H1 (cell line): ENCODE data around the gene PGA5. TPM values are rescaled to one million over a fixed set of nuclear protein-coding genes. Genes with fewer than 3 reads are reported as not detected.

Source experiments
- CTCF ChIA-PET: fragments of 300-600 bp; sonication (Branson Sonifier 250); formaldehyde crosslinking; loops from one replicate; lab custom pipeline; 2021; ENCODE audit not compliant: partially characterized antibody; lab: Charles Lee
- POLR2A ChIA-PET: fragments of 300-600 bp; sonication (Branson Sonifier 250); formaldehyde crosslinking; loops from one replicate; lab custom pipeline; 2021; ENCODE audit warnings: inconsistent platforms; ENCODE audit not compliant: partially characterized antibody; lab: Charles Lee
- DNase-seq, 2 experiments: peaks; one replicate each; pipeline versions ENCODE4 v3.0.0 to v3.0.0-alpha.2; 2010 to 2022; ENCODE audit warnings: low spot score in 2 of 2, low read depth in 1 of 2, mixed read lengths in 1 of 2
- FAIRE-seq: peaks from 2 replicates; lab custom pipeline; 2011; peaks lifted over from hg19 to GRCh38; lab: Jason Lieb, UNC
- H2AFZ ChIP-seq: 2 replicates; pipeline ENCODE4 v1.8.1; 2012; ENCODE audit warnings: low read length, inconsistent platforms
- H2AK5ac ChIP-seq: 2 replicates; pipeline ENCODE4 v1.6.1; 2013; ENCODE audit warnings: low read depth, low read length
- H2BK120ac ChIP-seq: replicated peaks from 2 replicates; pipeline ENCODE3; 2013; ENCODE audit warnings: low read depth, low read length, inconsistent platforms
- H2BK12ac ChIP-seq: 2 replicates; pipeline ENCODE4 v1.6.1; 2013; ENCODE audit warnings: low read depth, low read length
- H2BK15ac ChIP-seq: 2 replicates; pipeline ENCODE4 v1.6.1; 2013; ENCODE audit warnings: low read length
- H2BK20ac ChIP-seq: 2 replicates; pipeline ENCODE4 v1.6.1; 2013; ENCODE audit warnings: low read length
- H2BK5ac ChIP-seq: 2 replicates; pipeline ENCODE4 v1.6.1; 2013; ENCODE audit warnings: low read depth, low read length
- H3K14ac ChIP-seq: 2 replicates; pipeline ENCODE4 v1.6.1; 2013; ENCODE audit warnings: inconsistent platforms; ENCODE audit not compliant: insufficient read length
- H3K18ac ChIP-seq: 2 replicates; pipeline ENCODE4 v1.6.1; 2013; ENCODE audit warnings: low read length; ENCODE audit errors: extremely low read depth
- H3K23ac ChIP-seq: 2 replicates; pipeline ENCODE4 v1.6.1; 2013; ENCODE audit warnings: inconsistent platforms; ENCODE audit not compliant: insufficient read length
- H3K23me2 ChIP-seq: 2 replicates; pipeline ENCODE4 v1.6.1; 2013; ENCODE audit warnings: low read depth, low read length
- H3K27ac ChIP-seq: 2 replicates; pipeline ENCODE4 v1.6.1; 2011; ENCODE audit warnings: low read depth, low read length, inconsistent platforms
- H3K27me3 ChIP-seq, 4 experiments: replicated peaks in 1 of 4; 1 replicate in 1 of 4; 2 replicates in 3 of 4; pipeline versions ENCODE4 v1.6.1 to v1.8.1; 2011 to 2013; ENCODE audit warnings: low read length in 3 of 4, mild to moderate bottlenecking in 3 of 4, inconsistent platforms in 2 of 4, mixed read lengths in 2 of 4, moderate library complexity in 1 of 4; ENCODE audit not compliant: control insufficient read depth in 3 of 4, insufficient read depth in 3 of 4; ENCODE audit errors: extremely low read depth in 1 of 4
- H3K36me3 ChIP-seq, 4 experiments: 2 replicates each; pipeline versions ENCODE4 v1.6.1 to v1.8.1; 2011 to 2013; ENCODE audit warnings: mild to moderate bottlenecking in 4 of 4, low read length in 3 of 4, moderate library complexity in 2 of 4, control low read depth in 1 of 4, inconsistent platforms in 1 of 4; ENCODE audit not compliant: insufficient read depth in 4 of 4, control insufficient read depth in 2 of 4
- H3K4ac ChIP-seq: replicated peaks from 2 replicates; pipeline ENCODE3; 2013; ENCODE audit warnings: low read length, low read depth, mixed read lengths, inconsistent platforms; ENCODE audit not compliant: insufficient read length
- H3K4me1 ChIP-seq, 4 experiments: replicated peaks in 1 of 4; 1 replicate in 1 of 4; 2 replicates in 3 of 4; pipeline versions ENCODE4 v1.6.1 to v1.8.1; 2011 to 2013; ENCODE audit warnings: low read length in 3 of 4, inconsistent platforms in 2 of 4, mixed read lengths in 1 of 4; ENCODE audit not compliant: insufficient read depth in 4 of 4, control insufficient read depth in 3 of 4
- H3K4me2 ChIP-seq, 2 experiments: 2 replicates each; pipeline versions ENCODE4 v1.6.1 to v1.8.1; 2011 to 2013; ENCODE audit warnings: low read depth in 2 of 2, low read length in 2 of 2, control low read depth in 1 of 2, inconsistent platforms in 1 of 2, mild to moderate bottlenecking in 1 of 2; ENCODE audit not compliant: insufficient read depth in 1 of 2
- H3K4me3 ChIP-seq, 4 experiments: fragments of 200-600, 300-600 bp in 1 of 4; sonication (generic), shearing (Covaris generic), sonication (Bioruptor Twin) in 1 of 4; 2 replicates each; pipeline versions ENCODE4 v1.5.1 to v1.8.1; 2011 to 2016; ENCODE audit warnings: low read length in 4 of 4, low read depth in 3 of 4, control low read depth in 2 of 4, inconsistent platforms in 2 of 4, mild to moderate bottlenecking in 2 of 4, mixed read lengths in 1 of 4, moderate library complexity in 1 of 4; ENCODE audit not compliant: insufficient read depth in 2 of 4; ENCODE audit errors: extremely low read depth in 1 of 4
- H3K56ac ChIP-seq: replicated peaks from 2 replicates; pipeline ENCODE3; 2013; ENCODE audit warnings: low read depth, mild to moderate bottlenecking, mixed read lengths, low read length, inconsistent platforms; ENCODE audit not compliant: insufficient read length
- H3K79me1 ChIP-seq: 2 replicates; pipeline ENCODE4 v1.6.1; 2013; ENCODE audit warnings: low read depth, low read length, control low read depth
- H3K79me2 ChIP-seq, 2 experiments: 2 replicates each; pipeline versions ENCODE4 v1.6.1 to v1.8.1; 2012 to 2013; ENCODE audit warnings: low read length in 2 of 2, mild to moderate bottlenecking in 2 of 2, inconsistent platforms in 1 of 2; ENCODE audit not compliant: insufficient read depth in 2 of 2, control insufficient read depth in 1 of 2
- H3K9ac ChIP-seq, 4 experiments: replicated peaks in 1 of 4; 1 replicate in 1 of 4; 2 replicates in 3 of 4; pipeline versions ENCODE4 v1.6.1 to v1.8.1; 2011 to 2013; ENCODE audit warnings: low read depth in 3 of 4, low read length in 3 of 4, control low read depth in 2 of 4, mild to moderate bottlenecking in 2 of 4, moderate library complexity in 2 of 4, inconsistent platforms in 1 of 4; ENCODE audit errors: extremely low read depth in 1 of 4
- H3K9me3 ChIP-seq, 2 experiments: 2 replicates each; pipeline versions ENCODE4 v1.6.1 to v1.8.1; 2012 to 2013; ENCODE audit warnings: mild to moderate bottlenecking in 2 of 2, moderate library complexity in 2 of 2, control low read depth in 1 of 2, inconsistent platforms in 1 of 2, low read depth in 1 of 2, low read length in 1 of 2, mixed read lengths in 1 of 2; ENCODE audit not compliant: insufficient read depth in 2 of 2
- H4K20me1 ChIP-seq, 2 experiments: replicated peaks in 1 of 2; 2 replicates each; pipeline versions ENCODE3 to v1.8.1; 2011 to 2013; ENCODE audit warnings: inconsistent platforms in 2 of 2, low read length in 2 of 2, mild to moderate bottlenecking in 1 of 2; ENCODE audit not compliant: insufficient read depth in 2 of 2, control insufficient read depth in 1 of 2
- H4K5ac ChIP-seq: 2 replicates; pipeline ENCODE4 v1.6.1; 2013; ENCODE audit warnings: low read length, low read depth, mixed read lengths, inconsistent platforms; ENCODE audit not compliant: insufficient read length
- H4K8ac ChIP-seq: 2 replicates; pipeline ENCODE4 v1.8.0; 2013; ENCODE audit warnings: mild to moderate bottlenecking, moderate library complexity, low read length, inconsistent platforms; ENCODE audit not compliant: insufficient read depth; ENCODE audit errors: extremely low read depth
- H4K91ac ChIP-seq: replicated peaks from 2 replicates; pipeline ENCODE3; 2013; ENCODE audit warnings: low read length, mixed read lengths, inconsistent platforms; ENCODE audit not compliant: insufficient read length
- EGR1 ChIP-seq: IDR thresholded peaks from 2 replicates; pipeline ENCODE4 v1.6.1; 2011; ENCODE audit warnings: low read depth, low read length, borderline replicate concordance
- POLR2A ChIP-seq, 2 experiments: IDR thresholded peaks; 1 replicate in 1 of 2; 2 replicates in 1 of 2; pipeline ENCODE4 v1.6.1; 2011; ENCODE audit warnings: low read depth in 2 of 2, low read length in 2 of 2, mild to moderate bottlenecking in 2 of 2; ENCODE audit errors: control extremely low read depth in 1 of 2
- SIN3A ChIP-seq, 2 experiments: IDR thresholded peaks in 1 of 2; conservative IDR thresholded peaks in 1 of 2; 2 replicates each; pipeline ENCODE4 v1.6.1; 2011 to 2012; ENCODE audit warnings: low read length in 2 of 2, improper control_type of control experiment in 1 of 2, low read depth in 1 of 2, mild to moderate bottlenecking in 1 of 2
- WGBS, 2 experiments: shearing (Covaris generic) in 1 of 2; methylation state at CpG; one replicate each; pipeline versions ENCODE4 v1.1.6 to v1.1.7; 2013 to 2015; ENCODE audit warnings: low lambda C conversion rate in 2 of 2, mixed read lengths in 2 of 2, inconsistent platforms in 1 of 2, low coverage in 1 of 2, missing lambda C conversion rate in 1 of 2; ENCODE audit not compliant: insufficient replicate concordance in 2 of 2, insufficient coverage in 1 of 2, insufficient read length in 1 of 2; ENCODE audit errors: extremely low coverage in 1 of 2, missing lambda C conversion rate in 1 of 2; 5-methylcytosine and 5-hydroxymethylcytosine counted together
- polyA plus RNA-seq, 7 experiments: library from polyadenylated mRNA; depleted of rRNA in 3 of 7; stranded (reverse) in 5 of 7; unstranded in 2 of 7; fragments of >200 nt in 5 of 7; fragments of 200-250 nt in 2 of 7; gene quantifications; 1 replicate in 5 of 7; 2 replicates in 1 of 7; 4 replicates in 1 of 7; pipeline versions ENCODE4 v1.2.1 to v1.2.3, GENCODE V29; 2011 to 2013; ENCODE audit warnings: missing spikeins in 2 of 7, mixed read lengths in 2 of 7
- total RNA-seq: library from RNA; stranded (reverse); fragmentation: NEBNext Ultra II Directional; extraction: Animal tissue kit (Norgen Biotek cat#: 25700); gene quantifications from 2 replicates; pipeline ENCODE4 v1.2.1, GENCODE V29; 2021

The PGA5 gene
- total and polyA plus RNA-seq, 2 of the 8 experiments (the other 6 are each of a cell fraction or from before 2014, with no cell fraction given), result 0.67 to 2.0 TPM

GRCh38 chr11:61295596-61295926, 54.6 kb downstream of the PGA5 start:
- H3K14ac ChIP-seq, result no peak overlapping the region
- H2BK15ac ChIP-seq, result no peak overlapping the region
- H3K4me1 ChIP-seq, result peaks cover 2 to 9% (median 8%) of the 10 kb centered on the region in 4 experiments
- WGBS, 2 experiments, result 54% methylated on average over 12 of the region's 12 CpGs; no CpG with 5 or more reads in 1 of the 2 experiments
- no peak overlapping the region for H4K91ac ChIP-seq
- H3K9ac ChIP-seq, result peak overlapping the region in 2 of 4 experiments; percentile 81 to 82; a peak in 3 of 7 replicates
- DNase-seq, result no peak
- no peak overlapping the region for H2AK5ac ChIP-seq
- no peaks in the 10 kb centered on the region for H3K9me3 ChIP-seq
- no peak overlapping the region for H2BK120ac ChIP-seq
- no peak for FAIRE-seq
- peak overlapping the region; percentile 35 for H4K5ac ChIP-seq
- ChIA-PET POLR2A (interaction anchor here (0.8 to 6.9 kb wide), 17 partner anchors 9 to 135 kb away, joined by 3 to 54 read pairs (median 5); partner anchors contain the start of genes CPSF7, CYB561A3, DDB1 and SDHAF2), CTCF (interaction anchor here (0.6 to 2.9 kb wide), 6 partner anchors 14 to 89 kb away, joined by 3 to 14 read pairs (median 3); no protein-coding TSS in a partner anchor)
- 0 out of 4 replicates have a peak, but pooled peaks cover 0 to 3% of the 10 kb centered on the region in 2 experiments for H3K79me2 ChIP-seq
- peaks cover 4 to 22% (median 9%) of the 10 kb centered on the region in 4 experiments; a peak in 6 of 8 replicates for H3K36me3 ChIP-seq
- H4K8ac ChIP-seq, result peak overlapping the region; percentile 87; the same call in 1 of the 2 replicates
- H3K27me3 ChIP-seq, result peaks cover 1 to 12% (median 7%) of the 10 kb centered on the region in 4 experiments; a peak in 6 of 7 replicates
- no peak overlapping the region for H3K56ac ChIP-seq
- peak overlapping the region; percentile 71 to 91 for H3K4me2 ChIP-seq
- H3K27ac ChIP-seq, result no peak overlapping the region
- peaks cover 10% of the 10 kb centered on the region; the same call in 1 of the 2 replicates for H3K23me2 ChIP-seq
- H3K23ac ChIP-seq, result no peak overlapping the region
- 0 out of 2 replicates have a peak overlapping the region, but pooled peaks have one; percentile 48 for H2BK5ac ChIP-seq
- H4K20me1 ChIP-seq, result peaks cover 3 to 13% of the 10 kb centered on the region in 2 experiments
- no peak for TF ChIP-seq SIN3A (conservative IDR thresholded peaks at IDR 0.05 in 1 of 2, IDR thresholded peaks at IDR 0.05 in 1 of 2; ENCODE audit: low read depth in 1 of 2, low read length in 2 of 2)
- peak in 1 of 2 experiments; percentile 41; a peak in 1 of 3 replicates for TF ChIP-seq POLR2A (IDR thresholded peaks at IDR 0.05; ENCODE audit: control extremely low read depth in 1 of 2, low read depth in 2 of 2, low read length in 2 of 2)
- TF ChIP-seq EGR1, result no peak
- TF ChIP-seq, all 59 proteins: peak for 1
- Histone ChIP-seq H3K18ac (no peak overlapping the region), H3K79me1 (no peaks in the 10 kb centered on the region), H3K4me3 (peak overlapping the region; percentile 54 to 82 (median 78)), H3K4ac (peak overlapping the region; percentile 65), H2AFZ (no peak overlapping the region), H2BK20ac (no peak overlapping the region), H2BK12ac (0 out of 2 replicates have a peak overlapping the region, but pooled peaks have one; percentile 68)
